Astrocyte (in vitro differentiated cells and primary cell): ENCODE data around the gene LHFPL2.

Experiments used
- EZH2 ChIP-seq: IDR thresholded peaks from 2 replicates; pipeline ENCODE4 v1.6.1; 2012; ENCODE audit warnings: mild to moderate bottlenecking, low read length, inconsistent platforms; ENCODE audit not compliant: insufficient read depth
- TF ChIP-seq, protein P1 (sequence below): IDR thresholded peaks from 2 replicates; pipeline ENCODE4 v1.5.1; 2011; ENCODE audit warnings: low read depth, mild to moderate bottlenecking, inconsistent platforms, low read length, moderate library complexity; ENCODE audit not compliant: insufficient read depth

DNA sequence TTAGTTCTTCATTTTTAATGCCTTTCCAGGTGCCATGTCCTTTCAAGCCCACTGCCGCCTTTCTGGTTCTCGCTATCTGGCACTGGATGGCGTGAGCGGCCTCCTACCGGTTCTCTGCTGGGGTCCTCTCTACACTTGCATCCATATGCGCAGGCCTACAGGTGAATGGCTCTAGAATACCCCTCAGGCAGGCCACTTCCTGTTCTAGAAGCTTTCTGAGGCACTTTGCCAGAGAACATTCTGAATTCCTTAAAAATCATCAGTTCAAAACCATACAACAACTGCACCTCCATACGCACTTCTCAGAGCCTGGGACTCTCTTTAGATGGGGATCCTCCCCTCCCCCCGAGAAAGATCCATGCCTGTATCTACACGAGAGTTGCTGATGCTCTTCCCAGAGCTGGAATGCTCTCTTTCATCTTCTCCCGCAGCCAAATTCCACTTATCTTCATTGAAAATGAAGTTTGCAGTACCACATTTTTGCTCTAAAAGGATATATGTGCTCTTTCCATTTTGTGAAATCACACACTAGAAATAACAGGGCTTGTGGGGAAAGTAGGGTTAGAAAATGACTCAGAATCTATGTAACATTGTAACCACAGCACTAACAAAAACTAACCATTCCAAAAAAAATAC is 1.4 kb upstream of the LHFPL2 start:
- TF ChIP-seq, protein P1, sequence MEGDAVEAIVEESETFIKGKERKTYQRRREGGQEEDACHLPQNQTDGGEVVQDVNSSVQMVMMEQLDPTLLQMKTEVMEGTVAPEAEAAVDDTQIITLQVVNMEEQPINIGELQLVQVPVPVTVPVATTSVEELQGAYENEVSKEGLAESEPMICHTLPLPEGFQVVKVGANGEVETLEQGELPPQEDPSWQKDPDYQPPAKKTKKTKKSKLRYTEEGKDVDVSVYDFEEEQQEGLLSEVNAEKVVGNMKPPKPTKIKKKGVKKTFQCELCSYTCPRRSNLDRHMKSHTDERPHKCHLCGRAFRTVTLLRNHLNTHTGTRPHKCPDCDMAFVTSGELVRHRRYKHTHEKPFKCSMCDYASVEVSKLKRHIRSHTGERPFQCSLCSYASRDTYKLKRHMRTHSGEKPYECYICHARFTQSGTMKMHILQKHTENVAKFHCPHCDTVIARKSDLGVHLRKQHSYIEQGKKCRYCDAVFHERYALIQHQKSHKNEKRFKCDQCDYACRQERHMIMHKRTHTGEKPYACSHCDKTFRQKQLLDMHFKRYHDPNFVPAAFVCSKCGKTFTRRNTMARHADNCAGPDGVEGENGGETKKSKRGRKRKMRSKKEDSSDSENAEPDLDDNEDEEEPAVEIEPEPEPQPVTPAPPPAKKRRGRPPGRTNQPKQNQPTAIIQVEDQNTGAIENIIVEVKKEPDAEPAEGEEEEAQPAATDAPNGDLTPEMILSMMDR = no peak
- no peak for TF ChIP-seq EZH2
